HK-2 (cell line): ENCODE measurements around the gene TUBA3E.
"Not testable (repeated sequence)": the region's sequence is repeated elsewhere in the genome, so short reads cannot be mapped to it uniquely, and the experiment has no call there.

Source experiments
- DNase-seq: peaks from one replicate; pipeline ENCODE4 v3.0.0-alpha.2; 2018; ENCODE audit not compliant: unreplicated experiment

Gene TUBA3E

GRCh38 chr2:130143266-130144039 is 54.8 kb downstream of the TUBA3E start:
- DNase-seq = not testable (repeated sequence)

- not testable (repeated sequence) for DNase-seq
These were observed 55.6 kb downstream of the TUBA3E start for GRCh38 chr2:130142396-130143265.
